Pancreas (tissue), 10 donors: ENCODE measurements around the gene ASZ1. TPM values are rescaled to one million over a fixed set of nuclear protein-coding genes. Genes with fewer than 3 reads are reported as not detected.
A peak's percentile ranks its signal among the peaks of the same experiment; 100 is the strongest.

ENCODE experiments used
- ATAC-seq, 4 donors: fragments of 200-7000 bp; cut with Tn5 transposase; one replicate each; pipeline versions ENCODE4 v1.8.0 to v1.9.1; 2020; ENCODE audit warnings: mild to moderate bottlenecking in 4 of 4, moderate library complexity in 4 of 4
- DNase-seq, 6 donors: peaks; one replicate each; pipeline ENCODE4 v3.0.0-alpha.2; 2020
- FAIRE-seq: peaks from 2 replicates; lab custom pipeline; 2012; peaks lifted over from hg19 to GRCh38; lab: Jason Lieb, UNC
- H3K27ac ChIP-seq, 4 donors: fragments of 200-600 bp; sonication (generic); 1 replicate in 3 of 4; 2 replicates in 1 of 4; pipeline versions ENCODE4 v1.5.0 to v1.8.0; 2020
- H3K27me3 ChIP-seq, 4 donors: fragments of 200-600 bp; one replicate each; pipeline ENCODE4 v1.8.0; 2021
- H3K36me3 ChIP-seq, 3 donors: fragments of 200-600 bp; sonication (generic) in 1 of 3; one replicate each; pipeline versions ENCODE4 v1.5.0 to v1.8.0; 2020 to 2021
- H3K4me1 ChIP-seq, 3 donors: fragments of 200-600 bp; one replicate each; pipeline ENCODE4 v1.8.0; 2021
- H3K4me3 ChIP-seq, 4 donors: fragments of 200-600 bp; sonication (generic) in 2 of 4; one replicate each; pipeline versions ENCODE4 v1.5.0 to v1.8.0; 2020 to 2021
- H3K9me3 ChIP-seq, 4 donors: fragments of 200-600 bp; one replicate each; pipeline ENCODE4 v1.8.0; 2021
- WGBS, 2 donors: extraction: QIAGEN DNeasy Blood & Tissue Kit; methylation state at CpG; one replicate each; pipeline ENCODE4 v1.1.7; 2013; 5-methylcytosine and 5-hydroxymethylcytosine counted together
- intact Hi-C, 3 donors: fragments of 100-400 bp; cut with DNase I; formaldehyde crosslinking; loops; one replicate each; pipeline versions ENCODE4 v1.11.1 to v1.14.2; 2022
- polyA plus RNA-seq, 2 donors: library from polyadenylated mRNA; stranded (reverse); fragments of 200-250 nt; gene quantifications; one replicate each; pipeline ENCODE4 v1.2.3, GENCODE V29; 2013
- total RNA-seq, 6 donors: library from RNA; stranded (reverse); fragmentation: NEBNext Ultra II Directional in 4 of 6; extraction: Animal tissue kit (Norgen Biotek cat#: 25700) in 4 of 6; gene quantifications; one replicate each; pipeline versions ENCODE4 v1.2.1 to v1.2.4, GENCODE V29; 2021 to 2023
- TF ChIP-seq, protein P1 (sequence below), 4 donors: fragments of 200-600 bp; sonication (generic) in 3 of 4; IDR thresholded peaks; one replicate each; pipeline versions ENCODE4 v1.5.0 to v1.8.0; 2021; ENCODE audit warnings: antibody characterized with exemption in 4 of 4
- donor health status: healthy with polysubstance abuse.
- donor health status: DM: no; HTN: no; CAD: no; lungs with moderate emphysema.
- donor health status: DM: no; HTN: no; CAD: no.
- donor health status: control.
- donor health status: control.
- donor health status: Bipolar disorder and iron deficiency.
- donor health status: DM: yes; HTN: yes; CAD: no.
- donor health status: DM: no; HTN: no; CAD: no.
- donor health status: DM: no; HTN: no; CAD: no.
- donor health status: DM: yes; HTN: yes; CAD: no.

The ASZ1 gene
- total and polyA plus RNA-seq, 8 donors: not detected

DNA sequence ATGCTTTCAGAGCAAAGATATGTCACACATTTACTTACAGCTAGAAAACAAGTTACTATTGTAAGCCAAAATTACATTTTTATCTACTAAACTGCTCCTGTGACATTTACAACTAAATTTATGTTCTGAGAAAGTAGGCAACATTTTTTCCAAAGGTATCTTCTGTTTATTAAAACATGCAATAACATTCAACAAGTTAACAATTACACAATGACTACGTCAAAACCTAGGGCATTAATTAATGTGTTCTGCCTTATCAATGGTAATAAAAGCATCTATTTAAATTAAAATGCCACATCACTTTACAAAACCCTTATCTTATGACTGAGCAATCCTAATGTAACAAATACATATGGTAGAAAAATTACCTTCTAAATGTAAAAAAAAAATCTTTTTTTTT is 14.9 kb downstream of the ASZ1 start:
- Histone ChIP-seq H3K36me3 (no peaks in the 10 kb centered on the region), H3K4me1 (peaks cover 0 to 10% (median 0%) of the 10 kb centered on the region in 3 donors), H3K9me3 (no peaks in the 10 kb centered on the region), H3K4me3 (no peak overlapping the region), H3K27ac (no peak overlapping the region), H3K27me3 (peaks cover 0 to 4% (median 0%) of the 10 kb centered on the region in 4 donors)
- ATAC-seq: peak in 2 of 4 donors; percentile 35 to 58
- WGBS, 2 donors: 30 to 33% methylated on average over 1 of the region's 1 CpG
- TF ChIP-seq, protein P1, sequence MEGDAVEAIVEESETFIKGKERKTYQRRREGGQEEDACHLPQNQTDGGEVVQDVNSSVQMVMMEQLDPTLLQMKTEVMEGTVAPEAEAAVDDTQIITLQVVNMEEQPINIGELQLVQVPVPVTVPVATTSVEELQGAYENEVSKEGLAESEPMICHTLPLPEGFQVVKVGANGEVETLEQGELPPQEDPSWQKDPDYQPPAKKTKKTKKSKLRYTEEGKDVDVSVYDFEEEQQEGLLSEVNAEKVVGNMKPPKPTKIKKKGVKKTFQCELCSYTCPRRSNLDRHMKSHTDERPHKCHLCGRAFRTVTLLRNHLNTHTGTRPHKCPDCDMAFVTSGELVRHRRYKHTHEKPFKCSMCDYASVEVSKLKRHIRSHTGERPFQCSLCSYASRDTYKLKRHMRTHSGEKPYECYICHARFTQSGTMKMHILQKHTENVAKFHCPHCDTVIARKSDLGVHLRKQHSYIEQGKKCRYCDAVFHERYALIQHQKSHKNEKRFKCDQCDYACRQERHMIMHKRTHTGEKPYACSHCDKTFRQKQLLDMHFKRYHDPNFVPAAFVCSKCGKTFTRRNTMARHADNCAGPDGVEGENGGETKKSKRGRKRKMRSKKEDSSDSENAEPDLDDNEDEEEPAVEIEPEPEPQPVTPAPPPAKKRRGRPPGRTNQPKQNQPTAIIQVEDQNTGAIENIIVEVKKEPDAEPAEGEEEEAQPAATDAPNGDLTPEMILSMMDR (IDR thresholded peaks at IDR 0.05): no peak
- FAIRE-seq: no peak
- no peak for DNase-seq
- intact Hi-C loops: no loop called here

DNA sequence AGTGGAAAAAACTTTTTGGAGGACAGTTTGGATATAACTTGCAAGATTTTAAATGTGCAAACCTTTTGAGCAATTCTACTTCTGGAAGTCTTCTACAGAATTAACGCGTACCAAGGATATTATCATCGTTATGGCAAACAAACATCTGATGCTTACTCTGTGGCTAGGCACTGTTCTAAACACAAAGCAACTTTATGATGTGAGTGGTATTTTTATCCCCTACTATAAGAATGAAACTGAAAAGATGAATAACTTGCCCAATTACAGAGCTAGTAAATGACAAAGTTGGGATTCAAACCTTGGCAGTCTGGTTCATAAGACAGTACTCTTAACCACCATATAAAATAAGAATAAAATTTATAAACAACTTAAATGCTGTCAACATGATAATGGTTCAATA is 15.8 kb downstream of the ASZ1 start:
- H3K27me3 ChIP-seq: peaks cover 0 to 4% (median 0%) of the 10 kb centered on the region in 4 donors
- DNase-seq (no peak), ATAC-seq (no peak), FAIRE-seq (no peak)
- 72 to 73% methylated on average over 3 of the region's 3 CpGs for WGBS, 2 donors
- H3K4me3 ChIP-seq: no peak overlapping the region
- intact Hi-C loops: no loop called here
- peaks cover 0 to 10% (median 0%) of the 10 kb centered on the region in 3 donors for H3K4me1 ChIP-seq
- H3K27ac ChIP-seq: peak overlapping the region in 1 of 4 donors; percentile 5
- no peaks in the 10 kb centered on the region for H3K9me3 ChIP-seq
- H3K36me3 ChIP-seq: no peaks in the 10 kb centered on the region
- TF ChIP-seq, protein P1 (IDR thresholded peaks at IDR 0.05): no peak

DNA sequence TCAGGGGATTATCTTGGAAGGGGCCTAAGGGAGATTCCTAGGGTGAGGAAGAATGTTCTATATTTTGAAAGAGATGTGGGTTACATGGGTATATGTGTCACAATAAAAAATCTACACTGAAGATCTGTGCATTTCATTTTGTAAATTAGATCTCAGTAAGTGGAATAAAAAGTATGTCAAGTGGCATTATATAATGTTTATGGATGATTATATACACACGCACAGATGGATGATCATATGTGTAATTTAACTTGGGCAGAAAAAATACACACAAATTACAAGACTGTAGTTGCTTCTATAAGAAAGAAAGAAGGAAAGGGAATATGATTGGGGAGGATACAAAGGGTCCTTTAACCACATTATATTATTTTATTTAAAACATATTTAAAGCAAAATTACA is 18.5 kb downstream of the ASZ1 start:
- no peaks in the 10 kb centered on the region for H3K36me3 ChIP-seq
- ATAC-seq: no peak
- H3K4me3 ChIP-seq: no peak overlapping the region
- intact Hi-C loops: no loop called here
- peaks cover 0 to 10% (median 0%) of the 10 kb centered on the region in 3 donors for H3K4me1 ChIP-seq
- no peak for DNase-seq
- H3K27me3 ChIP-seq: peaks cover 0 to 4% (median 0%) of the 10 kb centered on the region in 4 donors
- H3K27ac ChIP-seq: no peak overlapping the region
- 80 to 89% methylated on average over 1 of the region's 1 CpG for WGBS, 2 donors
- no peaks in the 10 kb centered on the region for H3K9me3 ChIP-seq
- TF ChIP-seq, protein P1 (IDR thresholded peaks at IDR 0.05): no peak
- no peak for FAIRE-seq

DNA sequence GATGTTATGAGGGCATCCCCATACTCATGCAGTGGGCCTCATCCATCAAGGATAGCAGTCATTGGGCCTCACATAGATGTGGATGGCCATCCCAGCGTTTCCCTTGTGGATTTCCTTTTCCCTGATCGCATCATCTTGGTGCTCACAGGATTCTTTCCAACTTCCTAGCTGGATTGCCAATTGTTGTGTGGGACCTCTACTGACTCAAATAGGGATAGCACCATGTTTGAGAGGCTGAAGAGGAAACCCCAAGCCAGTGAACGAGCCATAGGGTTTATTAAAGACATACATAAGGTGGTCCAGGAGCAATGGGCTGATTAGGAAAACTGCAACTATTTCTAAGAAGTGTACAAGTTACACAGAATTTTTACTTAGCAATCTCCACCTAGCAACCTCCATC is 21.8 kb downstream of the ASZ1 start:
- Histone ChIP-seq H3K27ac (no peak overlapping the region), H3K4me3 (no peak overlapping the region), H3K36me3 (no peaks in the 10 kb centered on the region), H3K27me3 (peaks cover 0 to 4% (median 0%) of the 10 kb centered on the region in 4 donors), H3K4me1 (peaks cover 0 to 5% (median 0%) of the 10 kb centered on the region in 3 donors), H3K9me3 (no peaks in the 10 kb centered on the region)
- TF ChIP-seq, protein P1 (IDR thresholded peaks at IDR 0.05): no peak
- WGBS, 2 donors: 78% methylated on average over 3 of the region's 3 CpGs
- intact Hi-C loops: no loop called here
- DNase-seq (no peak), FAIRE-seq (no peak), ATAC-seq (no peak)

DNA sequence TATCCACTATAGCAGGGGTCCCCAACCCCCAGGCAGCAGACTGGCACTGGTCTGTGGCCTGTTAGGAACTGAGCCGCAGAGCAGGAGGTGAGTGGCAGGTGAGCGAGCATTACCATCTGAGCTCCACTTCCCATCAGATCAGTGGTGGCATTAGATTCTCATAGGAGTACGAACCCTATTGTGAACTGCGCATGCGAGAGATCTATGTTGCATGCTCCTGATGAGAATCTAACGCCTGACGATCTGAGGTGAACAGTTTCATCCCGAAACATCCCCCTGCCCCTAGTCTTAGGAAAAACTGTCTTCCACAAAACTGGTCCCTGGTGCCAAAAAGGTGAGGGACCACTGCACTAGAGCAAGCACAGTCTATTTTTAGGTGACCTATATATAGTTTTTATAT is 23.6 kb downstream of the ASZ1 start:
- Histone ChIP-seq H3K36me3 (no peaks in the 10 kb centered on the region), H3K27ac (no peak overlapping the region), H3K4me3 (no peak overlapping the region), H3K27me3 (no peaks in the 10 kb centered on the region), H3K4me1 (no peaks in the 10 kb centered on the region), H3K9me3 (no peaks in the 10 kb centered on the region)
- intact Hi-C loops: no loop called here
- no peak for FAIRE-seq
- TF ChIP-seq, protein P1 (IDR thresholded peaks at IDR 0.05): no peak
- 85 to 96% methylated on average over 8 of the region's 8 CpGs for WGBS, 2 donors
- no peak for ATAC-seq
- DNase-seq: no peak
